Coronary artery (tissue), 2 donors: ENCODE results near the gene AMMECR1L.

Experiments used
- DNase-seq: peaks from one replicate; pipeline ENCODE4 v3.0.0-alpha.2; 2017; ENCODE audit warnings: low spot score
- H3K27ac ChIP-seq, 2 donors: fragments of 200-600 bp; sonication (generic); one replicate each; pipeline ENCODE4 v1.5.1; 2016 to 2019
- H3K4me3 ChIP-seq: fragments of 200-600 bp; sonication (generic); 2 replicates; pipeline ENCODE4 v1.5.1; 2016; ENCODE audit warnings: mild to moderate bottlenecking, moderate library complexity
- CTCF ChIP-seq: fragments of 200-600 bp; sonication (generic); IDR thresholded peaks from one replicate; pipeline ENCODE4 v1.5.1; 2019; ENCODE audit warnings: antibody characterized with exemption

Gene AMMECR1L

DNA sequence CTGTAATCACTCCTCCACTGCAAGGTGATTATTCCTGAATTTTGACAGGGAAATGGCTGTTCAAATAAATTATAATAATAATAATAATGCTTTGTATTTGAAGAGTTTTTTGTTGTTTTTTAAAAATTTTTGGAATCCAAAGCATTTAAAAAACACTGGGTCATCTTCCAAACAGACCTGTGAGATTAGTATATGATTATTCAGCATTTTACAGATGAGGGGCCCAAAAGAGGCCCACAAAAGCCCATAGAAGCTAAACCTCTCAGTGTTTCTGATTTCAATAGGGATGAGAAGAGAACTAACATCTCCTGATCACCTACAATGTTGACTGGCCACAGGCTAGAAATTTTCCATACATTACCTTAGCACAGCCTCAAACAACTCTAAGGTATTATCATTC, 19.8 kb downstream of the AMMECR1L start:
- H3K4me3 ChIP-seq: no peak overlapping the region
- H3K27ac ChIP-seq: no peak overlapping the region
- DNase-seq: no peak
- no peak for TF ChIP-seq CTCF

GRCh38 chr2:127864877-127865276, 20.9 kb downstream of the AMMECR1L start:
- no peak overlapping the region for H3K4me3 ChIP-seq
- no peak overlapping the region for H3K27ac ChIP-seq
- no peak for TF ChIP-seq CTCF
- DNase-seq: no peak

GRCh38 chr2:127862228-127862627, 23.5 kb downstream of the AMMECR1L start:
- DNase-seq: no peak
- Histone ChIP-seq H3K4me3 (no peak overlapping the region), H3K27ac (no peak overlapping the region)
- TF ChIP-seq CTCF: no peak

DNA sequence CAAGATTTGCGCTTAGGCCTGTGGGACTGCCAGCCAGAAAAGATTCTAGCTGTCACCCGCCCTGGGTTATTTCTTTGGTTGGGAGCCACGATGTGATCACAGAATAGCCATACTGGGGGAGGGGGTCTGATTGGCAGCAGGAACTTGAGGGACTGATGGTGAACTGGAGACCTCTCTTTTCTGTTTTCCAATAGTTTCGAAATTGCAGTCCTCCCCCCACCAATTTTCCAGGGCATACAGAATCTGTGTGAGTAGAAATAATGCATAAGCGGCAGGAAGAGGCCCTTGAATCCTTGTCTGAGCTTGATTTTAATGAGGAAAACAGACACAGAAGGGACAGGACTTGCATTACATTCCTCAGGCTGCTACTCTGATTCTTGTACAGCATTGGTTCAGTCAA, 25.6 kb downstream of the AMMECR1L start:
- Histone ChIP-seq H3K4me3 (no peak overlapping the region), H3K27ac (peak overlapping the region in 1 of 2 donors; percentile 4)
- DNase-seq: no peak
- TF ChIP-seq CTCF: no peak

DNA sequence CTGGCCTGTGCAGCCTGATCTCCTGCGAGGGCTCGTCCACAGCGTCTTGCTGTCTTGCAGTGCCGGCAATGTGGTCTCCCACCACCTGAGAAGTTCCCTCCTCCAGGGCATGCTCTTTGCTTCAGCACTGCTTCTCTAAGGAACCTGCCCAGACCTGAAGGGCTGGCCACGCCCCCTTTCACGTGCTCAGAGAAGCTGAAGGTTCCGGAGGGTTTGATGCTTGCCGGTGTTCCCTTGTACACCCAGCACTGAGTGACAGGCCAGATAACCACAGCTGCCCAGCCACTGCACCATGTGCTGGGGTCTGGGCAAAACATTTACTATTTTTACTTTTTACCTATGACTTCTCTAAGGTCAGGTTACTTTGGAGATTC, 26.1 kb downstream of the AMMECR1L start:
- no peak for DNase-seq
- TF ChIP-seq CTCF: no peak
- H3K27ac ChIP-seq: peak overlapping the region in 1 of 2 donors; percentile 4
- no peak overlapping the region for H3K4me3 ChIP-seq

DNA sequence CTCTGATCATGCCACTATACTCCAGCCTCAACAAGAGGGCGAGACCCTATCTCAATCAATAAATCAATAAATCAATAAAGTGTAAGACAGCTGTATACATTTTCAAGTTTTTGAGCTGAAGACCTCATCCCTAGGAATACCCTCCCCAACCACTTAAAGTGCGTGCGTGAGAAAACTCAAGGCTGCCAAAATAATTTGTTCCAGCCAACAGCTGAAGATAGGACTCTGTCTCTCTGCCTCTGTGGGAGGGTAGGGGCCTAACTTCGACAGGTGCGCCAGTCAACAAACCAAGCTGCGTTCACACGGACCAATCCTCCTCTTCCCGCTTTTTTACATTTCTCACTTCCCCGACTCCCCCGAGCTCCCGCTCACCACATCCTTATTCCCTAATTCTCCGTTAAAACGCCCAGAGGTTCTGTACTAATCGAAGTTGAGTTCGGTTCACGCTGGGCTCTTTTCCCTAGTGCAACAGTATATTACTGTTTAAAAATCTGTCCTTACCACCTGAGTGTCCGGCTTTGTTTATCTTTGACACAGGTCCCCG, 28.4 kb downstream of the AMMECR1L start:
- Histone ChIP-seq H3K27ac (peak overlapping the region; percentile 69 to 81), H3K4me3 (peak overlapping the region; percentile 74)
- DNase-seq: no peak
- no peak for TF ChIP-seq CTCF

DNA sequence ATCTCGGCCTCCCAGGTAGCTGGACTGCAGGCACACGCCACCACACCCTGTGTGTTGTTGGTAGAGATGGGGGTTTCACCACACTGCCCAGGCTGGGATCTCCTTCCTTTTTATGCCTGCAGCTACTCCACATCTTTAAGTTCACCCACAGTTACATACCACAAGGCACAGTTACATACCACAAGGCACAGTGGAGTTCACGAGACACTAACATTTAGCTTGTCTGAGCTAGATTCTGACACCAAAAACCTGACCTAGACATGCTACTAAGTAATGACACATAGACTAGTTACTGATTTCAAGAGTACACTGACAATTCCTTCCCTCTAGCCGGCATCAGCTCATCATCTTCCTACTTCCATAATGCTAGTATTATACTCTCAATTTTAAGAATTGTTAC, 32.1 kb downstream of the AMMECR1L start:
- TF ChIP-seq CTCF: no peak
- Histone ChIP-seq H3K27ac (no peak overlapping the region), H3K4me3 (no peak overlapping the region)
- no peak for DNase-seq
